Measurements from ENCODE around the gene AMH.

AMH gene

GRCh38 chr19:2230033-2230531 lies 19.0 kb upstream of the AMH start:
- DNase-seq (ENCODE audit: low read depth): no peak
- TF ChIP-seq CTCF (conservative IDR thresholded peaks at IDR 0.05; ENCODE audit: low read depth, low read length): no peak
- H3K4me3 ChIP-seq (ENCODE audit: low read depth, low read length): no peak overlapping the region

- DNase-seq (ENCODE audit: low read depth): no peak
- no peak for TF ChIP-seq CTCF (conservative IDR thresholded peaks at IDR 0.05; ENCODE audit: low read depth, low read length)
- H3K4me3 ChIP-seq (ENCODE audit: low read depth, low read length): no peak overlapping the region
Observed at GRCh38 chr19:2230807-2231533, 18.2 kb upstream of the AMH start.

GRCh38 chr19:2231621-2232221 lies 17.4 kb upstream of the AMH start:
- no peak for DNase-seq (ENCODE audit: low read depth)
- H3K4me3 ChIP-seq (ENCODE audit: low read depth, low read length): no peak overlapping the region
- no peak for TF ChIP-seq CTCF (conservative IDR thresholded peaks at IDR 0.05; ENCODE audit: low read depth, low read length)

- no peak for DNase-seq (ENCODE audit: low read depth)
- no peak for TF ChIP-seq CTCF (conservative IDR thresholded peaks at IDR 0.05; ENCODE audit: low read depth, low read length)
- no peak overlapping the region for H3K4me3 ChIP-seq (ENCODE audit: low read depth, low read length)
Observed at GRCh38 chr19:2232286-2233151, 16.6 kb upstream of the AMH start.

- no peak for TF ChIP-seq CTCF (conservative IDR thresholded peaks at IDR 0.05; ENCODE audit: low read depth, low read length)
- DNase-seq (ENCODE audit: low read depth): no peak
- no peak overlapping the region for H3K4me3 ChIP-seq (ENCODE audit: low read depth, low read length)
Observed at GRCh38 chr19:2233601-2234280, 15.4 kb upstream of the AMH start.

DNA sequence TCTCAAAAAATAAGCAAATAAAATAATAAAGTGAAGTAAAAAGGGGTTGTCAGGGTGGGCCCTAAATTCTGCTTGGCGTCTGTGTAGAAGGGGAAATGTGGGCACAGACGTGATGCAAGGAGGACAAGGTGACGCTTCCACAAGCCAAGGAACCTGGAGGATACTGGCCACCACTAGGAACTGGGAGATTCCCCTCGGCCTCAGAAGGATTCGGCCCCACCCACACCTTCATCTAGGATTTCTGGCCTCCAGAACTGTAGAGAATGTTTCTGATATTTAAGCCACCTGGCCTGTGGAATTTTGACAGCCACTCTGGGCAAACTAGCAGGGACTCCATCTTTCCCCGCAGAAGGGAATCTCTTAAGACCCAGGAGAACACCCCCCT lies 14.1 kb upstream of the AMH start:
- peak overlapping the region; percentile 84 for H3K4me3 ChIP-seq (ENCODE audit: low read depth, low read length)
- TF ChIP-seq CTCF (conservative IDR thresholded peaks at IDR 0.05; ENCODE audit: low read depth, low read length): no peak

More for the DNA sequence above, 14.1 kb upstream of the AMH start:
- DNase-seq (ENCODE audit: low read depth): no peak

Data from choroid plexus epithelial cell (primary cell).